DND-41 (cell line): ENCODE measurements around the gene TRIM24.

ENCODE experiments used
- ATAC-seq: fragments of 200-7000 bp; cut with Tn5 transposase; 3 replicates; pipeline ENCODE4 v1.9.1; 2021; ENCODE audit warnings: low read depth; ENCODE audit not compliant: insufficient read depth
- DNase-seq: peaks from one replicate; pipeline ENCODE4 v3.0.0-alpha.2; 2020
- H2AFZ ChIP-seq: 2 replicates; pipeline ENCODE4 v1.6.0; 2012; ENCODE audit warnings: low read depth, low read length
- H3K27ac ChIP-seq: 2 replicates; pipeline ENCODE4 v1.5.1; 2012; ENCODE audit warnings: low read length, inconsistent platforms
- H3K27me3 ChIP-seq: fragments of 200-600 bp; sonication (generic); 2 replicates; pipeline ENCODE4 v1.6.0; 2012; ENCODE audit warnings: low read length, mild to moderate bottlenecking, inconsistent platforms; ENCODE audit not compliant: insufficient read depth, poor library complexity
- H3K36me3 ChIP-seq: 2 replicates; pipeline ENCODE4 v1.5.1; 2012; ENCODE audit warnings: low read length, inconsistent platforms; ENCODE audit not compliant: insufficient read depth
- H3K4me1 ChIP-seq: 2 replicates; pipeline ENCODE4 v1.5.1; 2012; ENCODE audit warnings: mild to moderate bottlenecking, low read length; ENCODE audit not compliant: insufficient read depth
- H3K4me2 ChIP-seq: 2 replicates; pipeline ENCODE4 v1.6.0; 2012; ENCODE audit warnings: mild to moderate bottlenecking, moderate library complexity, low read length, inconsistent platforms; ENCODE audit not compliant: insufficient read depth
- H3K4me3 ChIP-seq, 2 experiments: fragments of 200-600 bp in 1 of 2; shearing (Covaris generic) in 1 of 2; 2 replicates each; pipeline ENCODE4 v1.5.1; 2012 to 2016; ENCODE audit warnings: inconsistent platforms in 2 of 2, low read length in 2 of 2, mild to moderate bottlenecking in 2 of 2, low read depth in 1 of 2, moderate library complexity in 1 of 2
- H3K79me2 ChIP-seq: 2 replicates; pipeline ENCODE4 v1.6.0; 2012; ENCODE audit warnings: low read length, inconsistent platforms; ENCODE audit not compliant: insufficient read depth
- H3K9ac ChIP-seq: 2 replicates; pipeline ENCODE4 v1.6.0; 2012; ENCODE audit warnings: low read depth, mild to moderate bottlenecking, inconsistent platforms, low read length, moderate library complexity
- H3K9me3 ChIP-seq: 2 replicates; pipeline ENCODE4 v1.5.1; 2012; ENCODE audit warnings: low read length, moderate library complexity, mild to moderate bottlenecking, inconsistent platforms; ENCODE audit not compliant: insufficient read depth, severe bottlenecking
- H4K20me1 ChIP-seq: 2 replicates; pipeline ENCODE4 v1.6.0; 2012; ENCODE audit warnings: low read length; ENCODE audit not compliant: insufficient read depth
- CTCF ChIP-seq: IDR thresholded peaks from 2 replicates; pipeline ENCODE4 v1.5.1; 2012; ENCODE audit warnings: borderline replicate concordance, low read length, moderate library complexity, mild to moderate bottlenecking; ENCODE audit not compliant: poor library complexity, severe bottlenecking; ENCODE audit errors: extremely low read depth
- EZH2 ChIP-seq: IDR thresholded peaks from 3 replicates; pipeline ENCODE4 v1.6.1; 2012; ENCODE audit warnings: borderline replicate concordance, low read depth, mild to moderate bottlenecking, moderate library complexity, low read length, inconsistent platforms; ENCODE audit not compliant: severe bottlenecking

Gene TRIM24

DNA sequence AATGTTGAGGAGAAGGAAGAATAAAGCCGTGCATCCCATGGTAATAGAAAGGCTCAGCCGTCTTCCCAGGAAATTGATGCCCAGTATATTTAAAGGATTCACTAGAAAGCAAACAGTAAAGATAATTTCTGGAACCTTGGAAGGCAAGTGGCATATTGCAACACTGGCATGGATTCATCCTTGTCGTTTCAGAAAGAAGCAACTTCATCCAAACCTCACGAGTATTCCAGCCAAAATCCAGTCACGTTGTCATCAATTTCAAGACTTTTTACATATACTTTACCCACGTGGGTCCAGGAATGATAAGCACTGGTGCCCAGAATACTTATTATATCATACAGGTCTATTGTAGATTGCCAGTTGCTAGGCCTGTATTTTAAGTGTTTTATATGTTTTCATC lies 167.3 kb downstream of the TRIM24 start:
- H4K20me1 ChIP-seq = no peaks in the 10 kb centered on the region
- no peaks in the 10 kb centered on the region for H3K9me3 ChIP-seq
- H3K79me2 ChIP-seq = no peaks in the 10 kb centered on the region
- TF ChIP-seq CTCF (no peak), EZH2 (no peak)
- no peak for ATAC-seq
- peaks cover 29% of the 10 kb centered on the region for H3K4me1 ChIP-seq
- no peak for DNase-seq
- H2AFZ ChIP-seq = no peak overlapping the region
- no peak overlapping the region for H3K4me3 ChIP-seq
- H3K27ac ChIP-seq = no peak overlapping the region
- H3K4me2 ChIP-seq = no peak overlapping the region
- H3K9ac ChIP-seq = no peak overlapping the region
- peaks cover 8% of the 10 kb centered on the region for H3K27me3 ChIP-seq
- H3K36me3 ChIP-seq = no peaks in the 10 kb centered on the region

DNA sequence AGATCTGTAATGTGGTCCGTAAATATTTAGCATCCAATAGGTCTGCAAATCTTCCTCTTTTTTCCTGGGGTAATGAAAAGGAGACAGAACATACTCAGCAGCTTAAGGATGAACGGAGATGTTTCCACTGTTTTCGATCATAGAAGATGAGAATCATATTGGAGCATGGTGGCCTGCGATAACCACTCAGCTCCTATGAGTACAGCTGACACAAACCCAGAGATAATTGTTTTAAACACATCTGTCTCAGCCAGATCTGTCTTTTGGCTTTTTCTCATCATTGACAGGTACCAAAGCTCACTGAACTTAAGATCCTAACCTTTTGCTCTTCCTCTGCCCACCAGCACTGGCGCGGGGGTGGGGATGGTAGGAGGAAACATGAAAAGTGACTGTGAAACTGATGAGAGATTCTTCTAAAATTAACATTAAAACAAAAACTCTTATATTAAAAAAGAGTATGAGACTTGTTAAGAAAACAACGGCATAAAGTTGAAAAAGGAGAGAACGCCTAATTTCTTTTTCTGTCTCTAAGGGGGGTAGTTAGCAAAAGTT lies 170.1 kb downstream of the TRIM24 start:
- H3K4me3 ChIP-seq = no peak overlapping the region
- H2AFZ ChIP-seq = no peak overlapping the region
- no peak for DNase-seq
- no peaks in the 10 kb centered on the region for H4K20me1 ChIP-seq
- no peaks in the 10 kb centered on the region for H3K9me3 ChIP-seq
- H3K4me1 ChIP-seq = peaks cover 19% of the 10 kb centered on the region
- H3K27me3 ChIP-seq = peaks cover 8% of the 10 kb centered on the region
- H3K27ac ChIP-seq = no peak overlapping the region
- H3K79me2 ChIP-seq = no peaks in the 10 kb centered on the region
- H3K4me2 ChIP-seq = no peak overlapping the region
- no peak overlapping the region for H3K9ac ChIP-seq
- ATAC-seq = no peak
- no peaks in the 10 kb centered on the region for H3K36me3 ChIP-seq
- TF ChIP-seq CTCF = no peak
- no peak for TF ChIP-seq EZH2

- TF ChIP-seq CTCF (no peak), EZH2 (no peak)
- Histone ChIP-seq H3K27me3 (peaks cover 8% of the 10 kb centered on the region), H3K27ac (no peak overlapping the region)
Observed at GRCh38 chr7:138632384-138632783, 172.3 kb downstream of the TRIM24 start.

More at GRCh38 chr7:138632384-138632783, 172.3 kb downstream of the TRIM24 start:
- H3K9ac ChIP-seq = no peak overlapping the region
- no peak overlapping the region for H3K4me3 ChIP-seq
- ATAC-seq = no peak
- no peak overlapping the region for H2AFZ ChIP-seq
- no peaks in the 10 kb centered on the region for H4K20me1 ChIP-seq
- no peaks in the 10 kb centered on the region for H3K9me3 ChIP-seq
- H3K4me2 ChIP-seq = no peak overlapping the region
- H3K4me1 ChIP-seq = no peaks in the 10 kb centered on the region
- DNase-seq = no peak
- H3K79me2 ChIP-seq = no peaks in the 10 kb centered on the region
- H3K36me3 ChIP-seq = no peaks in the 10 kb centered on the region
